Stimulated activated CD4-positive, alpha-beta T cell treated with anti-CD3 and anti-CD28 coated beads, Interleukin-2, amount 100 ng/mL, for 4 hours (primary cell): ENCODE results near the gene FZR1.
A peak's percentile ranks its signal among the peaks of the same experiment; 100 is the strongest.

Experiments used
- DNase-seq: peaks from one replicate; pipeline ENCODE4 v3.0.0-alpha.2; 2020; ENCODE audit warnings: low read depth

The FZR1 gene

DNA sequence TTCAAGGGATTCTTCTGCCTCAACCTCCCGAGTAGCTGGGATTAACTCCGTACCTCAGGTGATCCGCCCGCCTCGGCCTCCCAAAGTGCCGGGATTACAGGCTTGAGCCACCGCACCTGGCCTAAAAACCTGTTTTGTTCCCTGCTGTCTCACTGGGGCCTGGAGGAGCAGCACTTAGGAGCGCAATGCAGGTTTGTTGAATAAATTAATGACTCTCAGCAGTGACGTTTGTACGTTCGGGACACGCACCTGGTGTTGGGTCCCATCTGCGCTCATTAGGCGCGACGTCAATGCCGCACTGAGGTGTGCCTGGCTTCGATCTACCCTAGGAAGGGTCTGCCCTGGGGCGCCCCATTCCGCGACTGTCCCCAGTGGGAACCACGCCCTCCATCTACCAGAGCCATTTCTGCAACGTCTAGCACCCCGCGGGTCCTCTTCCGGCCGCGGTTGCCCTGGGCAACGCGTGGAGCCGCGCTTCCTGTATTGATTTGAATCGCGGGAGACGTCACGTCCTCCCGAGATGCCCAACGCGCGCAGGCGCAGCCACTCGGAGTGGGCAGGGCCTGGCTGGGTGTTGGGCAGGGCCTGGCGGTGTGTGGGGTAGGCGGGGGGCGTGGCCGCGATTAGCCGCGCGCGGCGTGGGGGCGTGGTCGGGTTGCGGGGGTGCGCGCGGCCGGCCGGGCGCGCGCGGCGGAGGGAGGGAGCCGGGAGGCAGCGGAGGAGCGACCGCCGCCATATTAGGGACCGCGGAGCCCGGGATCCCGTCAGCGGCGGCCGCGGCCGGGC lies at the start of gene FZR1:
Gene FZR1 (plus strand): TSS at position 714 of the 786 bp plus-strand sequence. CDS start 16,679 bp downstream, outside the sequence.
- peak; percentile 99 for DNase-seq

DNA sequence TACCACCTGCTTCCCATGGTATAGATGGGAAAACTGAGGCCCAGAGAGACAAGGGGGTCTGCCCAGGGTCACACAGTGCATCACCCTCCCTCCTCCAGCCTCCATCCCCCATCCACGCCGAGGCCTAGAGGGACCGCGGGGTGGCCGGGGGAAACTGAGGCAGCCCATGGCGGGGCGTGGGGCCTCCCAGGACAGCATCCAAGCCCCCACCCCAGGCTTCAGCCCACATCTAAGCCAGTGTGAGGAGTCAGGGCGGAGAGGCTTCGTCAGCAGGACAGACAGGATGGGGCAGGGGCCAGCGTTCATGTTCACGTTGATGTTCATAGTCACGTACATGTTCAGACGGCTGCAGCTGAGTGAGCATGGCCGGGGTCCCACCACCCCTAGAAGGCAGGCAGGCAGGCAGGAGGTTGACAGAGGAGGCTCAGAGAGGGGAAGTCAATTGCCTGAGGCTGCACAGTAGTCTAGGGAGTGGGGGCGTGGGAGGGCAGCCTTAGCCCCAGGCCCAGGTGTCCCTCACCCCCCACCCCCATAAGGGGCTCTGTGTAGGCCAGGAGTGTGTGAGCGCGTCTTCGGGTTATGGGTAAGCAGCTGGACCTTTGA lies 49.1 kb upstream of the FZR1 start:
- no peak for DNase-seq

DNA sequence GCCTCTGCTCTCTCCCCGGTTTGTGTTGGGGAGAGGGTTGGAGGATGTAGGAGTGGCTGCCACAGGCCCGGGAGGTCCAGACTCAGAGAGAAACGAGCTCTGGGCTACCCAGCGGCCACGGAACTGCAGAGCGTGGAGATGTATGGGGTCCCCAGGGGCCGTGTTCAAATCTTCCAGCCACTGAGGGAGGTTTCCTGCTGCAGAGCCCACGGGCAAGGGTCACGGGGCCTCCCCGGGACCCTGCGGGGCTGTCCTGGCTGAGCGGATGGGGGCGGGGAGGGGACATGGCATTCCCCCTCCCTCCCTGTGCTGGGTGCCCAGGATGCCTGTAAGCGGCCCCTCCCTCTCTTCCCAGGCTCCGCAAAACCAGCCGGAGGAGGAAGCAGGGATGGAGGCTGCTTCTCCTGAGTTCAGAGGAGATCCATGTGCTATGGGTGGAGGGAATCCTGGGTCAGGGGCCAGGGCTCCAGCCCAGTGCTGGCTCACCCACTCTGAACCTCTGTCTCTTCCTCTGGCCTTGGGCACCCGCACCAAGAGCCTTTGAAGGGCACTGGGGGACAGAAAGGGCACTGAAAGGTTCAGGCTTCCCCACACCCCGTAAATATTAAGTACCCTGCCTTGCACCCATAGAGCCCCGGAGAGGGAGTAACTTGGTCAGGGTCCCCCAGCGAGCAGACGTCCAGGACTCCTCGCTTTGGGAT lies 48.4 kb upstream of the FZR1 start:
- no peak for DNase-seq

DNA sequence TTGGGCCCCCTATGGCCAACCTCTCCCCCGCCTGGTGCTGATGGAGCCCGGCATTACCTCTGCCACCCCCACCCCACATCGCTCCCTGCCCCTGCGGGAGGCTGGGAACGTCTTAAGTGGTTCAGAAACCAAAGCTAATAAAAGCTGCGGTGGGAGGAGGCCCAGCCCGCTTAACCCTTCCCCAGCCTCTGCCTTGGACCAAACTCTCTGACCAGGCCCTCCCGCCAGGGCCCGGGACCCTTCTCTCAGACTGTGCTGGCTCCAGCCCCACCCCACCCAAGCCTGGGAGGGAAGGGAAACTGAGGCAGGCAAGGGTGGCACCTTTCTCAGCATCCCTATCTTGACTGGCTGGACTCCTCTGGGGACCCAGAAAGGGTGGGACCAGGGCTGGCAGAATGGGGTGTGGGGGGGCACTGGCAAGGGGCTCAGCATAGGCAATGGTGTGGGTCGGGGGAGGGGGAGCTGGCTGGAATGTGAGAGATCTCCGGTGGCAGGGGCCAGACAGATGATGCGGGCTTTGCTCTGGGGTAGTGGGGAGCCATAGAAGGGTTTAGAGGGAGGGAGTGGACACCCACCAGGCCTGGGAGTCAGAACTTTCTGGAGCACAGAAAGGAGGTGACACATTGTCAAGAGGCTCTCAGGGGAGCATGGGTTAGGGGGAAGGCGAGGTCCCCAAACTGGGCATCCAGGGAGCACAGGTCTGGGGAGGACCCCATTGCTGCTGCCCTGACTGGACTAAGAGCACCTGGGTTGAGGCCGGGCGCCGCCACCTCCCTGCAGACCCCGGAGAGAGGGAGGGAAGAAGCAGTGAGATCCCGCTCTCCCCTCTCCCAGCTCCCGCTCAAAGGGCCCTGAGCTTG lies 47.7 kb upstream of the FZR1 start:
- DNase-seq = no peak

DNA sequence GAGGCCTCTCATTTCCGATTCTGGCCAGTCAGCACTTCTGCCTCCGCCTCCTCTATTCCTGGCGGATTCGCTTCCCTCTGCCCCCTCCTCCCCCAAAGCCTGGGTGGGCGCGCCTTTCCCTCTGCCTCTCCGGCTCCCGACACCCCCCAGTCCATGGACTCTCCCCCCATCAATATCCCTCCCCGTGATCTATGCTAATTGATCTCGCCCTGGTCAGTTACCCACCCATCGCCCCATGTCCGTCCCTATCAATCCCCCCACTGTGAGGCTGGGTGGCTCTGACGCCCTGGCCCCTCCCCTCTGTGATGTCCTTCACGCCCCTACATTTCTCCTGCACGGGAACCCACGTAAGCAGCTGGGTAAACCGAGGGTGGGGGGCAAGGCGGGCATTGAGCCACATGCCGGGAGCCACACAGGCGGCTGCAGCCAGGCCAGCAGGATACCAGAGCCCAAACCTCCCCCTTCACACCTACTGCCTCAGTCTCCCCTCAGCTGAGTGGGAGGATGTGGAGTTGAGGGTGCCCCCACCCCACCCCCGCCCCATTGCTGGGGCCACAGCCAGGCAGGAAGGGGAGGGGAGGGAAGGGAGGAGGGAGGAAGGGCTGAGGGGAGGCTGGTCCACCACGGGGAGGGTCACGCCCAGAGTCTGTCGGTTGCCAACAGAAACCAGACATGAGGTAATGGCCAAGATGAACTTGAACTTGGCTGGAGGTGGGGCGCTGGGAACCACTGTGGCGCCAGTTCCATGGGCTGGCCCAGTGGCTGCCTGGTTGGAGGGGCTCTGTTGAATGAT lies 46.8 kb upstream of the FZR1 start:
- DNase-seq = no peak

DNA sequence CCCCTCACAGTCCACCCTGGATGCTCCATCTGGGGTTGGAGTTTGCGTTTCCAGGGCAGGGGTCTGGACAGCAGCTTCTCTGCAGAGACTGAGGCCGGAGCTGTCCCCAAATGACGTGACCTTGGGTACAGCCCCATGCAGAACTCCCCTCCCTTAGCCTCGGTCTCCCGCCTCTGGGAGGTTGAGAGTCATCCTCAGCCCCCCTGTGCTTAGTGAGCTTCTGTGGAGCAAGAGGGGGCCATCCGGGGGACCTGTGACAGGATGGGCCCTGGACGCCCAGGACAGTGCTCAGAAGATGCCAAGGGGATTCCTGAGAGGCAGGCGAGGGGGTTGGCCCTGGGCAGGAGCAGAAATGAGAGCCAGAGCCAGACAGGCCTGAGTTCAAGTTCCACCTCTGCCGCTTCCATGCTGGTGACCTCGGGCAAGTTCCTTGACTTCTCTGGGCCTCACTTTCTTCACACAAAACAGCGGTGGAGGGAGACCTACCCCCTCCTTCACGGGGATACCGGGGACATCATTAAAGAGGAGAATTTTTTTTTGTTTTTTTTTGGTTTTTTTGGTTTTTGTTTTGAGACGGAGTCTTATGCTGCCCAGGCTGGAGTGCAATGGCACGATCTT lies 46.0 kb upstream of the FZR1 start:
- DNase-seq = no peak

DNA sequence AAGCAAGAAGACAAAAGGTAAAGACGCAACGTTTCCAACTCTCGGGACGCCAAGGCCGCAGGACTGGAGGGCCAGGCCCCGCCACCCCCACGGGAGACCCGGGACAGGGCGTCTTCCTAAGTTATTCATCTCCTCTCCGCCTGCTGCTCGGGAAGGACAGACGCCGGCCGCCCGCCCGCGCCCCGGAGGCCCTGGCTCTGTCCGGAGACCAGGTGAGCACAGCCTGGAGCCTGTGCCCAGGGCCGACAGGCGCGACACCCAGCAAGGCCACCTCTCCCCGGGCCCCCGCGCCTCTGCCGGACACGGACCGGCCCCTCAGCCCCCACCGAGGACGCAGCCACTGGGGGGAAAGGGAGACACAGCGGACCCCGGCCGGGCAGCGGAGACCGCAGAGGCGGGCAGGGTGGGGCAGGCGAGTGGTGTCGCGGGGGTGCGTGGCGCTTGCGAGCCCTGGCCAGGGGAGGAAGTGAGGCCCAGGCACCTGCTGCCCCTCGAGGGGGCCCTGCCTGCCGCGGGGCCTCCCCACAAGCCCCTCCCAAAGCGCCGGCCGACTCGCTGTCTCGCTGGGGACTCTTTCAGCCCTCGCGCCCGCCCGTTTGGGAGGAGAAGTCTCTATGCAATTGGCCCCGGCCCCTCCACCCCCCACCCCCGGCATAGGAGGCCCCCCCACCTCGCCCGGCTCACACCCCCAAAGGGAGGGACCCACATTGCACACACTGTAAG lies 43.0 kb upstream of the FZR1 start:
- no peak for DNase-seq

DNA sequence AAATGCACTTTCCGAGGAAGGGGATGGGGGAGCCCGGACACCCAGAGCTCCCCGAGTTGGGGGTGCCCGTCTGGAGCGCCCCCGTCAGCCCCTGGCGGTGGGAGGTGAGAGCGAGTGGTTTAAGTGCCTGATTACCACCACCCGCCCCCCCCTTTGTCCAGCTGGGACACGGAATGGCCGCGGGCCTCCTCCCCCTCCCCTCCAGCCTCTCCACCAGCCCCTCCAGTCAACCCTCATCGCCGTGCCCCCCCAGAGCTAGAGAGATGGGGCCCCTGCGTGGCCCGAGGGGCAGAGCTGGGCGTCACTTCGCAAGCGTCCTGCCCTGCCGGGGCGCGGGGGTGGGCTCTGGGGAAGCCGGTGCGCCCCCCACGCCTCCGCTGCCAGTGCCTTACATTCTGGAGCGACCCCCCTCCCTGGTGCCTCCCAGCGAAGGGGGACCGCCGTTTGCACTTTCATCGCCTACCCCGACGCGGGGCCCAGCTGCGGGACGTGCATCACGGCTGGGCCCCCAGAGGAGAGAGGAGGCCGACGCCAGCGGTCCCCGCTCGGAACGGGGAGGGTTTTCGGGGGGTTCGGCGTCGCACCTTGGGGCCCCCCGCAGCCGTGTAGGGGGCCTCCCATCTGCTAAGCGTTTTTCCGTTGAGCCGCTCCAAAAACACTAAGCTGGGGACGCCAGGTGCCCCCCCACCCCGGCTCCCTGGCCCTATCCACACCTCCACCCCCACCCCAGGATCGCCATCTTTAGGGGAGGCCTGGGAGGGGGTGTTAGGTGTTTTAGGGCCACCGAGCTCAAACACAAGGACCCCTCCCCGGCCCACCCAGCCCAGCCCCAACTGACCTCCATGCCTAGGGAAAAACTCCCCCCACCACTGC lies 42.2 kb upstream of the FZR1 start:
- no peak for DNase-seq

DNA sequence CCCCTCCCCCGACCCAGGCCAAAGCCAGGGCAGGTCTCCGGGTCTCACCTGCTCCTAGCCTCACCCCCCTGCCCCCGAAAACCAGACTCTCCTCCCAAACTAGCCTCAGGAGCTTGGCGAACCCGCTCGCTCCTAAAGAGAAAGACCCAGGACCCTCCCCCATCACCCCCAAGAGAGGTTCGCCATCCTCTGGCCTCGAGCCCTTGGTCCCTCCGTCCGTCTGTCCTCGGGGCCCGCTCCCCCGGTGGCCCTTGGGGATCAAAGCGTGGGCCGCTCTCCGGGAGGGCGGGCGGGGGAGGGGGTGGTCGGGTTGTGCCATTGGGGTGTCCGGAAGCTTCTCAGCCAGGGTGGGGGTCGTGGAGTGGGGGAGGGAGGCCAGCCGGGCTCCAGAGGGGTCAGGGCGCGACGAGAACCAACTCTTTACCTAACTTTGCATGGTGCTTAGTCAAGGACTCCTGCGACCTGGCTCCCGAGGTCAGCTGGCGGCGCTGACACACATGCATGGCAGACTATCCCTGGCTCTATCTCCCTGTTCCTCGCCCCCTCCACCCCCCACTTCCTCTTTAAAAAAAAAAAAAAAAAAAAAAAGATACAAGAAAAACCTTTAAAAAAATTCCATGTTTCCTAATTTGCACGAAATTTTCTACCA lies 41.4 kb upstream of the FZR1 start:
- no peak for DNase-seq

DNA sequence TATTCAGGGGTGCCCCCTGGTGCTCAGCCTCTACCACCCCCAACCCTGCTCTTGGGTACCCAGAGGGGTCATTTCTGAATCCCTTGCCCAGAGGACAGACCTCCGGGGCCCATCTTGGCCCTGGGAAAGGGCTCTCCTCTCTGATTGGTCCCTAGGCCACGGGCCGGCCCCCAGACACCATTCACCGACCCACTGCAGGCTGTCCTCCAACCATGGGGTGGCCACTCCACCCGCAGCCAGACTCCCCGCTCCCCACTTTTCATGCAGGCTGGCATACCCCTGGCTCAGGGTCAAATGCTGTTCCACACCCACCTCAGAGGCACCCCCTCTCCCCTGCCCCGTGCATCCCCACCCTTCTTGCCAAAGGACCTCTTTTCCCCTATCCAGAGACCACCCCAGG lies 40.6 kb upstream of the FZR1 start:
- no peak for DNase-seq

DNA sequence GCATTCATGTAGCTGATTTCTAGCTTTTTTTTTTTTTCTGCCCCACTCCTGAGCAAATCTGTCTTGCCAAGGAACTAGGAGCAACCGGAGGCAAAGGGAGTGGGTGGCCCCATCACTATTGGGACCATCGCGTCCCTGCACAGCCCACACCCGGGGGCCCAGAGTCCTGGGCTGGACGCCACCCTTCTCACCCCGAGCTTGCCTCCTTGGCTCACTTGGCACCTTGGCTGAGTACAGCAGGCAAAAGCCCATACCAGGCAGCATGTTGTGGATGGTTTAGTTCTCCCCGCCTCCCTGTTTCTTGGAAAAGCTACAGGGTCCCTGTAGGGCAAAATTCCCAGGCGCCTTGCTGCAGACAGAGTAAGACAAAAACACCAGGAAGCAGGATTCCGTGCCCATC lies 39.5 kb upstream of the FZR1 start:
- DNase-seq = no peak

DNA sequence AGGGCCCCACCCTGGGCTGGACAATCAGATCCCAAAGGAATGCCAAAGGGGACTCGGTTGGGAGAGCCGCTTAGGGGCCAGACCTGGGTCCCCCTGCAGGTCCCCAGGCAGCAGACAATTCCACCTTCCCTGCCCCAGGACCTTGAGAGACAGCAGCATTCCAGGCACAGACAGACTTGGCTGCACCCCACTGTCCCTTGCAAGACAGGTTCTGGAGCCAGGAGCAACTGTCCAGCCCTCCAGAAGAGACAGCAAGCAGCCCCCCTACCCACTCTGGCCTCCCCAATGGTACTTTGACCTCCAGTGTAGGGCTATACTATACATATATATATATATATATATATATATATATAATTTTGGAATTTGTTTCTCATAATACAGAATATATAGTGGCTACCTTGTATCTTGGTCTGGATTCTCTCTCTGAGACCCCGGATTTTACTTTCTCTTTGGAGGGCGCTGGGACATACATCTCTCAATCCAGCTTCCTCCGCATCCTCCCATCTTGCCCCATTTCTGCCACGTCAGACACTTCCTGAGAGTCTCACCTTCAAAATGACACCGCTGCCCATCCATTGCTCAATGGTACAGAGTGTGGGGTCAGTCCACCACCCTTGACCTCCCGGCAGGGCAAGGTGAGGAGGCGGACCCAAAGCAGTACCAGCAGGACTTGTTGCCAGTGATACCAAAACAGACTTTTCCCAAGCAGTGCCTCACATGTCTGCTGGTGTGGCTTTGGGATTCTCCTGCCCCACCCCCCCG lies 38.5 kb upstream of the FZR1 start:
- no peak for DNase-seq

DNA sequence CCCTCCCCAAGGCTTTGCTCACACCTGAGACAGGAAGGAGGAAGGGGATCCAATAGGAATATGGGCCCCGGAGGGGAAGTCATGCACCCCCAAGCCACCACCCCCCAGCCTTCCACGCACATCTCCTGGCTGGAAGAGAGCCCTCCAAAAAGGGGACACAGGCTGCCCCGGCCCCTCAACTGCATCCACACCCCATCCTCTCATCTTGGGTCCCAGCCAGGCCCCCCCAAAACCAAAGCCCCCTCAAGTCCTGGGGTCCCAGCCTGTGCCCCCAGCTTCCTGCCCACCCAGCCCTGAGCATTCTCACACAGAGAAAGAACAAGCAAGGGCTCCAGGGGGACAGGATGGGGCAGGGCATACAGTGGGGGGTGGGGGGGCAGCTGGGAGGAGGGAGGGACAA lies 37.9 kb upstream of the FZR1 start:
- DNase-seq = no peak

DNA sequence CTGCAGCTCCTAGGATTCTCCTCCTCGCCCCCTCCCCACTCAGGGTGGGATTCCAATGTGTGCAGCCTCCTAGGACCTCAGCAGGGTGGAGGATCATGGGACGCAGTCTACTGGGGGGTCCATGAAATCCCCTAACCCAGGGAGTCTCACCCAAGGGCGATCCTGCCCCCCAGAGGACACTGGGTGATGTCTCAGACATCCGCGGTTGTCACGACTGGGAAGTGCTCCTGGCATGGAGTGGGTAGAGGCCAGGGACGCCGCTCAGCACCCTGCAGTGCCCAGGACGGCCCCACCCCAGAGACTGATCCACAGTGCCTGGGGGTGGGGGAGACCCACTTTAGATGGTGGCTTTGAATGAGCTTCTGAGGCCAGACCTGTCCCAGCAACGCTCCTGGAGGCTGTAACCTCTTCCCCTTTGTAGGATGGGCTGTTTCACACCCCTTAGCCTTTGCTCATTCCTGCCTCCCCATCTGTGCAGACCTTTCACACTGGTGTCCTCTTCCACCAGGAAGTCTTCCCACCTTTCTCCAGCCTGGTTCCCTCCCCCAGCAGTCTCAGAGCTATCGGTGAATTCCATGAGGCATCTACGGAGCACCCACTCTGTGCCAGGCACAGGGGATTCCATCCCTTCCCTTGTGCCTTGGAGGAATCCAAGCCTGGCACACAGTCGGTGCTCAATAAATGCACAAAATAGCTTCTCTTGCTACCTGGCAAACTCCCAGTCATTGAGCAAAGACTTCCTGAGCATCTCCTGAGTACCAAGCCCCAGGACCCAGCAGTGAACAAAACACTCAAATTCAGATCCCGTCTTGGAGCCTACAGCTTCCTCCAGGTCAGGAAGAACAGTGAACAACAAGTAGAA lies 36.2 kb upstream of the FZR1 start:
- DNase-seq = no peak

DNA sequence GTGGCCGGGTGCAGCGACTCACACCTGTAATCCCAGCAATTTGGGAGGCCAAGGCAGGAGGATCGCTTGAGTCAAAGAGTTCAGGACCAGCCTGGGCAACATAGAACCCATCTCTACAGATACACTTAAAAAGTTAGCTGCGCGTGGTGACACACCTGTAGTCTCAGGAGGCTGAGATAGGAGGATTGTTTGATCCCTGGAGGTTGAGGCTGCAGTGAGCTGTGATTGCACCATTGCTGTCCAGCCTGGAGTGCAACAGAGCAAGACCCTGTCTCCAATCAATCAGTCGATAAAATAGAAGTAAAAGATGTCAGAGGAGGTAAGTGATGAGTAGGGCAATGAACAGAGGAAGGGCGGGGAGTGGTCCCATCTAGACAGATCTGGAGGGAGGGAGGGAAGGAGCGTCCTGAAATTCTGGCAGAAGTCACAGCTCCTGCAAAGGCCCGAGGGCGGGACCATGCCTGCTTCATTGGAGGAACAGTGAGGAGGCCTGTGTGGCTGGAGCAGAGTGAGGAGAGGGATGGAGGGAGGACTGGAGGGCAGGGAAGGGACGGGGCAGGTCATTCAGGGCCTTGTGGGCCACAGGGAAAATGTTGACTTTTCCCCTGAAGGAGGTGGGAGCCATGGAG lies 35.5 kb upstream of the FZR1 start:
- DNase-seq = no peak

DNA sequence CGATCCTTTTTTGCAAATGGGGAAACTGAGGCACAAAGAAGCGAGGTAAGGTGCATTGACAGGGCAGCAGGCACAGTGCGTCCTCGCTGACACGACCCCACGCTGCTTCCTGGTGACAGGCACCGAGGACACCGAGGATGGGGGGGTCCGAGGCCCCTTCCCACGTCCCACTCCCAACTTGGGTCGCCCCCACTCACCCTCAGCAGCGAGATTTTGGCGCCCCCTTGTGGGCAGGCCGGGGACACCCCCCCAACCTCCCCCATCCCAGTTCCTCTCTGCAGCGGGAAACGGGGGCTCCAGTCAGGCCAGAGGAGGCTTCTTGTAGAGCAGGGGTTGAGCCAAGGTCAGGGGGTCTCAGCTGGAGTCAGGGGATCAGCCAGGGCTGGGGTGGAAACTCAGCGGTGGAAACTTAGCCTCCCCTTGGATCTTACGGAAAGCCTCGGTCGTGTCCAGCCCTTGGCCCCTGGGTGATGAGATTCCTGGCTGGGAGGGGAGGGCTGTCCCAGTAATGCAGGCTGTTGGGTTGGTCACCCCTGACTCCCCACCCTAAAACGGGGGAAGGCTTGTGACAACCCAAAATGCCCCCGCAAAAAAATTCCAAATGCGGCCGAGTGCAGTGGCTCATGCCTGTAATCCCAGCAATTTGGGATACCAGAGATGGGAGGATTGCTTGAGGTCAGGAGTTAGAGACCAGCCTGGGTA lies 34.0 kb upstream of the FZR1 start:
- no peak for DNase-seq
